Neuronal stem cell (in vitro differentiated cells): ENCODE results near the gene GALNT17.

ENCODE experiments used
- DNase-seq: peaks from one replicate; pipeline ENCODE4 v3.0.0-alpha.2; 2013; ENCODE audit warnings: low spot score
- H2AFZ ChIP-seq: one replicate; pipeline ENCODE4 v1.6.1; 2013; ENCODE audit warnings: mild to moderate bottlenecking, low read length, inconsistent platforms
- H2AK5ac ChIP-seq: 2 replicates; pipeline ENCODE4 v1.6.1; 2013; ENCODE audit warnings: low read depth, mild to moderate bottlenecking, inconsistent platforms, low read length, moderate library complexity, mixed read lengths
- H2BK120ac ChIP-seq: 2 replicates; pipeline ENCODE4 v1.6.1; 2013; ENCODE audit warnings: low read depth, mild to moderate bottlenecking, inconsistent platforms, low read length, moderate library complexity, mixed read lengths
- H2BK12ac ChIP-seq: one replicate; pipeline ENCODE4 v1.6.1; 2013; ENCODE audit warnings: low read length, inconsistent platforms
- H2BK15ac ChIP-seq: 2 replicates; pipeline ENCODE4 v1.6.1; 2013; ENCODE audit warnings: mild to moderate bottlenecking, low read length, inconsistent platforms, mixed read lengths
- H2BK5ac ChIP-seq: one replicate; pipeline ENCODE4 v1.6.1; 2013; ENCODE audit warnings: inconsistent platforms, mild to moderate bottlenecking, low read length, moderate library complexity
- H3K14ac ChIP-seq: one replicate; pipeline ENCODE4 v1.6.1; 2013; ENCODE audit warnings: low read length, inconsistent platforms
- H3K18ac ChIP-seq: 2 replicates; pipeline ENCODE4 v1.6.1; 2013; ENCODE audit warnings: low read length, inconsistent platforms
- H3K23ac ChIP-seq: 2 replicates; pipeline ENCODE4 v1.6.1; 2013; ENCODE audit warnings: low read depth, mild to moderate bottlenecking, mixed read lengths, low read length, inconsistent platforms; ENCODE audit not compliant: poor library complexity
- H3K27ac ChIP-seq: replicated peaks from 3 replicates; pipeline ENCODE4 v1.5.1; 2013; ENCODE audit warnings: low read length, inconsistent platforms
- H3K27me3 ChIP-seq, 3 experiments: 2 replicates each; pipeline ENCODE4 v1.6.1; 2013; ENCODE audit warnings: low read length in 3 of 3, mild to moderate bottlenecking in 2 of 3, inconsistent platforms in 1 of 3, low read depth in 1 of 3, mixed read lengths in 1 of 3, moderate library complexity in 1 of 3; ENCODE audit not compliant: control insufficient read depth in 3 of 3, insufficient read depth in 3 of 3
- H3K36me3 ChIP-seq, 2 donors: replicated peaks in 1 of 2; 2 replicates each; pipeline ENCODE4 v1.6.1; 2013; ENCODE audit warnings: low read length in 2 of 2; ENCODE audit not compliant: control insufficient read depth in 2 of 2, insufficient read depth in 2 of 2
- H3K4ac ChIP-seq: 2 replicates; pipeline ENCODE4 v1.6.1; 2013; ENCODE audit warnings: inconsistent platforms, mild to moderate bottlenecking, low read length, moderate library complexity
- H3K4me1 ChIP-seq, 2 donors: 1 replicate in 1 of 2; 2 replicates in 1 of 2; pipeline ENCODE4 v1.6.1; 2013; ENCODE audit warnings: low read length in 2 of 2, low read depth in 1 of 2; ENCODE audit not compliant: control insufficient read depth in 2 of 2, insufficient read depth in 1 of 2
- H3K4me2 ChIP-seq: one replicate; pipeline ENCODE4 v1.6.1; 2013; ENCODE audit warnings: mild to moderate bottlenecking, low read length, inconsistent platforms; ENCODE audit not compliant: insufficient read depth, poor library complexity, severe bottlenecking
- H3K4me3 ChIP-seq, 2 donors: 2 replicates each; pipeline ENCODE4 v1.5.1; 2013; ENCODE audit warnings: low read length in 2 of 2, mild to moderate bottlenecking in 2 of 2, inconsistent platforms in 1 of 2, moderate library complexity in 1 of 2
- H3K79me1 ChIP-seq: one replicate; pipeline ENCODE4 v1.6.1; 2013; ENCODE audit warnings: low read depth, mild to moderate bottlenecking, inconsistent platforms, low read length, moderate library complexity
- H3K9ac ChIP-seq: one replicate; pipeline ENCODE4 v1.6.1; 2013; ENCODE audit warnings: mild to moderate bottlenecking, low read depth, low read length, inconsistent platforms; ENCODE audit not compliant: poor library complexity
- H3K9me3 ChIP-seq, 2 donors: replicated peaks in 1 of 2; 2 replicates each; pipeline versions ENCODE3 to v1.6.1; 2013; ENCODE audit warnings: low read length in 2 of 2, mild to moderate bottlenecking in 2 of 2, inconsistent platforms in 1 of 2, low read depth in 1 of 2, mixed read lengths in 1 of 2, moderate library complexity in 1 of 2; ENCODE audit not compliant: control insufficient read depth in 2 of 2, insufficient read depth in 1 of 2
- H4K8ac ChIP-seq: one replicate; pipeline ENCODE4 v1.6.1; 2013; ENCODE audit warnings: low read depth, mild to moderate bottlenecking, inconsistent platforms, low read length, moderate library complexity
- H4K91ac ChIP-seq: one replicate; pipeline ENCODE4 v1.6.1; 2013; ENCODE audit warnings: low read length, low read depth, mild to moderate bottlenecking, inconsistent platforms; ENCODE audit not compliant: poor library complexity
- WGBS, 2 donors: extraction: QIAGEN DNeasy Blood & Tissue Kit; methylation state at CpG; one replicate each; pipeline ENCODE4 v1.1.7; 2013; ENCODE audit warnings: missing lambda C conversion rate in 2 of 2, mixed read lengths in 1 of 2; ENCODE audit not compliant: insufficient read length in 2 of 2, insufficient replicate concordance in 1 of 2; ENCODE audit errors: extremely low coverage in 2 of 2; 5-methylcytosine and 5-hydroxymethylcytosine counted together

Gene GALNT17

DNA sequence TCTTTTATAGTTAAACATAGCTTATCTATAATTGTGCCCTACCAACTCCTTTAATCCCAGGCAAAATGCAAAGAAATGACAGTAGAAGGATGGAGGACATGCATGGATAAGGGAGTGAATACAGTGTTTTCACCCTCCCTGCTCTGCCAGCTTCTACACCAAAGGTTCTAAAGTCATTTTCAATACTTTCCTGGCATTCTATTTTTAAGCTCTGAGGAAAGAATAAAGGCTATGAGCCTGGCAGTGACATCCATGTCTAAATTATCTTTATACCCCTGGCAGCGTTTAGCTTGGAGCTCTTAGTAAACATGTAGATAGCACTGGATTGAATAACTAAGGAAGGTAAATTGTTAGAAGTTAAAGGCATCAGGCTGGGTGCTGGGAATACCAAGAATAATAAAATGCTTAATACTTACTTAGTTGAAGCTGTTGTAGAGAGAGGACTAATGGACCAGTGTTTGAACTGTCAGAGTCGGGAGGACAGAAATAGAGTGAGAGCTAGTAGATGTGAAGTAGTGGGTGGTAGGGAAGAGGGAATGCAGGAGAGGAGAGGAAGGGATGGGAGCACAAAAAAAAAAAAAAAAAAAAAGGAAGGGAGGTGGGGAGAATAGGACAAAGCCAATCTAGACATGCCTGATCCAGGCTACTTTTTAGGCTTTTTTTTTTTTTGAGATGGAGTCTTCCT lies 518.9 kb downstream of the GALNT17 start:
- H3K23ac ChIP-seq: no peak overlapping the region
- no peak overlapping the region for H2BK5ac ChIP-seq
- no peak overlapping the region for H3K4me2 ChIP-seq
- no CpG with 5 or more reads among the region's 2 CpGs for WGBS, 2 donors
- H2BK15ac ChIP-seq: no peak overlapping the region
- no peaks in the 10 kb centered on the region for H3K79me1 ChIP-seq
- no peak overlapping the region for H2BK12ac ChIP-seq
- H3K9me3 ChIP-seq: peaks cover 7 to 22% of the 10 kb centered on the region in 2 donors
- H3K27ac ChIP-seq: no peak overlapping the region
- no peaks in the 10 kb centered on the region for H3K27me3 ChIP-seq
- H3K4me1 ChIP-seq: peaks cover 0 to 8% of the 10 kb centered on the region in 2 donors
- no peak overlapping the region for H4K8ac ChIP-seq
- H2BK120ac ChIP-seq: no peak overlapping the region
- H3K14ac ChIP-seq: no peak overlapping the region
- H4K91ac ChIP-seq: no peak overlapping the region
- no peak overlapping the region for H3K9ac ChIP-seq
- no peaks in the 10 kb centered on the region for H3K36me3 ChIP-seq
- H2AFZ ChIP-seq: no peak overlapping the region
- no peak overlapping the region for H3K4ac ChIP-seq
- H3K4me3 ChIP-seq: no peak overlapping the region
- H2AK5ac ChIP-seq: no peak overlapping the region
- no peak overlapping the region for H3K18ac ChIP-seq
- DNase-seq: no peak

DNA sequence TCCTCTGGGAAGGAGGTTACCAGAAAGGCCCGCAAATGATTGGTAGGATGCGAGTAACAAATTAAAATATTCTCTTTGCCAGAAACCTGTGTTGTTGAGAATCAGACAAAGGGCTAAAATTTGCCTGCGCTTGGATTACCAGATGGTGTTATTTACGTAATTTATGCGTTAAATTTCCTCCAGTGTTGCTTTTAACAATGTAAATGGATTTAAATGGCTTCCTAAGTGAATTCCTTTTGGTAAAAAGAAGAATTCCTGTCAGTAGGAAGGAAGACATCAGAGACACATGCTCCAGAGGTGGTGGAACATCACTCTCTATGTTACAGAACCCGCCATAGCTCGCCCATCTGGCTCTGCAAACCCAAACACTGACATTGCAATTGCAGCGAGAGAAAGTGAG lies 520.6 kb downstream of the GALNT17 start:
- H3K36me3 ChIP-seq: no peaks in the 10 kb centered on the region
- no peak overlapping the region for H3K14ac ChIP-seq
- DNase-seq: no peak
- no peaks in the 10 kb centered on the region for H3K79me1 ChIP-seq
- no CpG with 5 or more reads among the region's 8 CpGs for WGBS, 2 donors
- no peak overlapping the region for H4K91ac ChIP-seq
- no peak overlapping the region for H3K9ac ChIP-seq
- no peak overlapping the region for H2BK120ac ChIP-seq
- peaks cover 7 to 20% of the 10 kb centered on the region in 2 donors for H3K9me3 ChIP-seq
- no peak overlapping the region for H3K4me3 ChIP-seq
- H4K8ac ChIP-seq: no peak overlapping the region
- H2BK12ac ChIP-seq: no peak overlapping the region
- H2BK15ac ChIP-seq: no peak overlapping the region
- H2AK5ac ChIP-seq: no peak overlapping the region
- no peak overlapping the region for H3K23ac ChIP-seq
- H3K4ac ChIP-seq: no peak overlapping the region
- H3K27me3 ChIP-seq: no peaks in the 10 kb centered on the region
- no peak overlapping the region for H3K27ac ChIP-seq
- no peak overlapping the region for H3K4me2 ChIP-seq
- no peak overlapping the region for H3K18ac ChIP-seq
- no peak overlapping the region for H2BK5ac ChIP-seq
- peaks cover 0 to 8% of the 10 kb centered on the region in 2 donors for H3K4me1 ChIP-seq
- no peak overlapping the region for H2AFZ ChIP-seq

DNA sequence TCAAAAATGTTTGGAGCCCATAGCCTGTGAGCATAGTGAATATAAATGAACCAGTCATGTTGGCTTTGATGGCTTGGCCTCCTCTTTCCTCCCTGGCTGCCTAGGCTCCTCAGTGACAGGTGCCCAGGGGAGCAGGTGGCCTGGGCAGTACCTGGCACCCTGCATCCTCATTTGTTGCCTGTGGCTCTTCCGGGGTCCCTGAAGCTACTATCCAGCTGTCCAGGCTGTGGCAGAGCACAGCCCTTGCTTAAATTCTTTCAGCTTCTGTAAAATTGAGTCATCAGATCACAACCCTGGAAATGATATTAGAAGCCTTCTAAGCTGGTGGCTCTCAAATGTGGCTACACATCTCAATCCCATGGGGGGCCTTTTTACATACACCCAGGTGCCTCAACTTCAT lies 525.4 kb downstream of the GALNT17 start:
- H3K14ac ChIP-seq: no peak overlapping the region
- no CpG with 5 or more reads among the region's 1 CpG for WGBS, 2 donors
- H3K27me3 ChIP-seq: no peaks in the 10 kb centered on the region
- H2BK12ac ChIP-seq: no peak overlapping the region
- H3K4me3 ChIP-seq: no peak overlapping the region
- H4K91ac ChIP-seq: no peak overlapping the region
- no peaks in the 10 kb centered on the region for H3K79me1 ChIP-seq
- H2BK15ac ChIP-seq: no peak overlapping the region
- no peak for DNase-seq
- H3K4me2 ChIP-seq: no peak overlapping the region
- H2BK120ac ChIP-seq: no peak overlapping the region
- no peak overlapping the region for H3K9ac ChIP-seq
- H2BK5ac ChIP-seq: no peak overlapping the region
- H4K8ac ChIP-seq: no peak overlapping the region
- no peaks in the 10 kb centered on the region for H3K36me3 ChIP-seq
- H3K4me1 ChIP-seq: peaks cover 3% of the 10 kb centered on the region in 2 donors
- H2AFZ ChIP-seq: no peak overlapping the region
- no peak overlapping the region for H3K4ac ChIP-seq
- H3K27ac ChIP-seq: no peak overlapping the region
- H3K9me3 ChIP-seq: peaks cover 2 to 4% of the 10 kb centered on the region in 2 donors
- H3K18ac ChIP-seq: no peak overlapping the region
- H2AK5ac ChIP-seq: no peak overlapping the region
- no peak overlapping the region for H3K23ac ChIP-seq

DNA sequence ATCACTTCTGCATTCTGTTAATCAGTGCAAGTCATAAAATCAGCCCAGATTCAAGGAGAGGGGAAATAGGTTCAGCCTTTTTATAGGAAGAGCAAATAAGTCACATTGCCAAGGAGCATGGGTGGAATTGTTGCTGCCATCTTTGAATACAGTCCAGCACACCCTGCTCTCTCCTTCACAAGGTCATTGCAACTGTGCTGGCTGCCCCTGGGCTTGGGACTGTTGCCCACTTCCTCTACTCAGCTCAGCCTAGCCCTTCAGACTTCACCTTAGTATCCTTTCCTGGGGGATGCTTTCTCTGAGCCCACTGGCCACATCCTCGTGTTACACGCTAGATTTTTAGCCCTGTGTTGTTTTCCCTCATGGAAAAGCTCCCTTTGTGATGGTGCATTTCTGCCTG lies 527.7 kb downstream of the GALNT17 start:
- Histone ChIP-seq H3K9me3 (peaks cover 4 to 15% of the 10 kb centered on the region in 2 donors), H3K23ac (no peak overlapping the region), H4K91ac (no peak overlapping the region), H4K8ac (no peak overlapping the region), H3K79me1 (no peaks in the 10 kb centered on the region), H3K4me3 (no peak overlapping the region), H3K36me3 (no peaks in the 10 kb centered on the region), H2BK5ac (no peak overlapping the region), H2AFZ (no peak overlapping the region), H3K4me2 (no peak overlapping the region), H3K27me3 (no peaks in the 10 kb centered on the region), H3K18ac (no peak overlapping the region), H3K4ac (no peak overlapping the region), H2BK120ac (no peak overlapping the region), H3K14ac (no peak overlapping the region), H2BK12ac (no peak overlapping the region), H3K4me1 (peaks cover 0 to 3% of the 10 kb centered on the region in 2 donors), H2BK15ac (no peak overlapping the region), H3K9ac (no peak overlapping the region), H3K27ac (no peak overlapping the region), H2AK5ac (no peak overlapping the region)
- no peak for DNase-seq
- WGBS, 2 donors: no CpG with 5 or more reads among the region's 2 CpGs
